Stimulated activated CD8-positive, alpha-beta memory T cell treated with anti-CD3 and anti-CD28 coated beads, Interleukin-7, amount 100 ng/mL, for 1 hour (primary cell): Measurements from ENCODE around the gene DNMT1.

ENCODE experiments used
- DNase-seq, 2 donors: peaks; one replicate each; pipeline ENCODE4 v3.0.0-alpha.2; 2020; ENCODE audit warnings: low read depth in 2 of 2

The DNMT1 gene

GRCh38 chr19:10141479-10141878 is 53.3 kb downstream of the DNMT1 start:
- DNase-seq: no peak

GRCh38 chr19:10139952-10140351 is 54.8 kb downstream of the DNMT1 start:
- no peak for DNase-seq

DNA sequence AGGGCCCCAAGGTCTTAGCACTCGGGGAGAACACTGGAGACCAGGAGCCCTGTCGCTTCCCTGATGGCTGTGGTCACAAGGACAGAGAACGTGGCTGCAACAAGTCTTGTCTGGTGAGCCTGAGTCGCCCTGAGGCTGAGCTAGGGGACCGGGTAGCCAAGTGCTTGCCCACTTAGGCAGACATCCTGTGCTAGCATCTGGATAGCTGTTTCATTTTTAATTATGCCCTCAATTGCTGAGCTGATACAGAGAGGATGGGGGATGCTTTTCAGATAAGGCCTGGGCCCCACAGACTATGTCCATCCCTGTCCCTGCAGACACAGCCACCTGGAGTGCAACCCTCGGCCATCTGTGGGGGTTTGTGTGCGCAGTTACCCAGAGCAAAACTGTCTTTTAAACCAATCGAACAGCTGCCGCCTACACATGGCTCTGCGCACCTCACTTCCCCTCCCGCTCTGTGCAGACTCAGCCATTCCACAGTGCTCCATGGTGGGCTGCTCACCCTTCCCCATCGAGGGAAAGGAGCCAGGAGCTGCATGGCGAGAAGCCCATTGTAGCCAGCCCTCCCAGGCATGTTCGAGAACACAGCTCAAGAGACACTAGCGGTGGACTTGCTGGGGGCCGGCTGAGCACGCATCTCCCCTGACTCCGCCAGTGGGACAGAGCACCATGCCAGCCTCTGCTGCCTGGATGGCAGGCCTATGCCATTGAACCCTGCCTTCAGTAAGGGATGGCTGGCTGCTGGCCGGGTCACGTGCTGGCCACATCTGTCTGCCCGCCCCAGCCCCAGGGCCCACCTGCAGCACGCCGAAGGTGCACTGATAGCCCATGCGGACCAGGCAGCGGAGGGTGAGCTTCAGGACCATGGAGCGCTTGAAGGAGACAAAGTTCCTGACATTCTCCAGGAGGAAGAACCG is 55.6 kb downstream of the DNMT1 start:
- no peak for DNase-seq

DNA sequence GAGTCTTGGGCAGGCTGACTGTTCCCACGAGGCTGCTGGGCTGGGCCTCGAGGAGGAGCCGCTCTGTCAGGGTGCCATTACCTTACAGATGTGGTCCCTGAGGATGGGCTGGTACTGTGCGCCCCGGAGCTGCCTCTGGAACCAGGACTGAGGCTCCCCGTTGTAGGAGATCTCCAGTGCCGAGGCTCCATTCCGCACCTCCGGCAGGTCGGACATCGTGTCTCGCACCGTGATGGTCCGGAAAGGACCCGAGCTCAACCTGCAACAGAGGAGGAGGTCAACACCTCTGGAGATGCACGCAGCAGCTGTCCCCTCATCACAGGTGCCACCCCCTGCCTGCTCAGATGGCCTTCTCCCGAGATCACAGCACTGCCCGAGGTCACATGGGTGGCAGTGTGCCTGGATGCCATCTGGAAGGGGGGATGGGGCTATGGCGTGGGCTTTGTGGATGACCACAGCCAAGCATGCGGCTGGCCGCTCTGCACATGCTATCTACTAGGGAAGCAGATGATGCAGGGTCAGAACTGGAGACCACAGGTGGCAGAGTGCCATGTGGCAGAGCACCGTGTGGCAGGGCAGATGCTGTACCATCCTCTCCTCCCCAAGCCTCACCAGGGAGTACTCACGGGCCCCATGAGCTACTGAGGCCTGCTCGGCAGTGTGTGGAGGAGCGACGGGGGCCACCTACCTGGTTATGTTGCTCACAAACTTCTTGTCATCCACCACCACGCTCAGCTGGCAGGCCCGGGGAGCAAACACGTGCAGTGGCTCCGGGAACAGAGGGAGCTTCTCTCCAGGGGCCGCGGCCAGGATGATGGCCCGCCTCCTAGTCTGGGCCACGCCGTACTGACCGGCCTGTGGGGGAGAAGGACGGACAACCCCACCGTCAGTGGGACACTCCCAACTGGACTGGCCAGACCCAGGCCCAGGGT is 56.7 kb downstream of the DNMT1 start:
- no peak for DNase-seq

- no peak for DNase-seq
Observed at GRCh38 chr19:10136936-10137335, 57.8 kb downstream of the DNMT1 start.

- no peak for DNase-seq
Observed at GRCh38 chr19:10135551-10136334, 59.0 kb downstream of the DNMT1 start.

GRCh38 chr19:10134040-10134439 is 60.7 kb downstream of the DNMT1 start:
- no peak for DNase-seq

DNA sequence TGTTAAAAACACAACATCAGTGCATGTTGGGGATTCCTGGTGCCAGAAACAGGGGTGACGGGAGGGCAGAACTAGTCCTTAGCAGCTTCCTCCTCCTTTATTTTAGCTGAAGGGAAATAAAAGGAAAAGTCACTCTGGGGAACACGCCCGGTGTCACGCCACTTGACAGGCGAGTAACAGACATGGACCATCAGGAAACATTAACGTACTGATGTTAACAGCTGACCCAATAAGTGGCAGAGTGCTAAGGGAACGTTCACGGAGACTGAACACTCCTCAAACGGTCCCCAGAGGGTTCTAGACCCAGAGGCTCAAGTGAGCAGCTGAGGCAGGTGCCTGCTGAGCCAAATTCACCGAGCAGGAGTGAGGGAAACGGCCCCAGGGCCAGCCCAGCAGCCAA is 61.2 kb downstream of the DNMT1 start:
- DNase-seq: no peak

DNA sequence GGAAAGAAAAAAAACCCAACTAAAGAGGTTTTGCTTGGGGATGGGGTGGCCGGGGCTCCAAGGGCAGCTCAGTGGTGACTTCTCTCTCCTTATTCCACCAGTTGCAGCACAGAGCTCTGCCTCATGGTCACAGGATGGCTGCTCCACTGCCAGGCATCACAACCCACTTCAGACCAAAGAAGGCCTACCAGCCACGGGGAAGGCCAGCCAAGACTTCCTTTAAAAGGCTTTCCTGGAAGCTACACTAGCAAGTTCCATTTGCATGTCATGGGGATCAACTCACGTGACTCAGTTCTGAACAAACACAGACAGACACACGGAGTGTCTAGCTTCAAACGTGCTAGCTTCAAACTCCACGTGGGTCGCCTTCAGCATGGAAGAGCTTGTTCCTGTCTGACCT is 61.8 kb downstream of the DNMT1 start:
- no peak for DNase-seq

GRCh38 chr19:10126213-10126639 is 68.5 kb downstream of the DNMT1 start:
- no peak for DNase-seq

GRCh38 chr19:10124429-10124828 is 70.3 kb downstream of the DNMT1 start:
- DNase-seq: no peak

DNA sequence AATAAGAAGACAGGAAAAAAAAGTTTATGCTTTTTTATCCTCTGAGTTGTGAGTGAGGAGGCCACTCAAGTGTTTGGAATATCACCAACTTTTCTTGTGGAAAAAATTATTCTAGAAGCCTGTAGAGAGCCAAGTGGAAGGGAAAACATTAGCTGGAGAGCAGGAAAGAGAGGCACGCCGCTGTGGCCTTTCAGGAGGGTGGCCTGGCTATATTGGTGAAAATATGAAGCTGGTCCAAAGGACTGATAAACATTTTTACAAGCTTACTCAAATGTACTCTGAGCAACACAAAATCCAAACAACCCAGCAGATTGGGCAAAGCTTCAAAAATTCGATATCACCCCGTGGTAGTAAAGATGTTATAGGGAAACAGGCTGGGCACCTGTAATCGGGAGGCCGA is 72.7 kb downstream of the DNMT1 start:
- DNase-seq: no peak

- DNase-seq: no peak
Observed at GRCh38 chr19:10120538-10121189, 74.1 kb downstream of the DNMT1 start.

- no peak for DNase-seq
Observed at GRCh38 chr19:10118960-10119359, 75.8 kb downstream of the DNMT1 start.

GRCh38 chr19:10116866-10117616 is 77.7 kb downstream of the DNMT1 start:
- no peak for DNase-seq

DNA sequence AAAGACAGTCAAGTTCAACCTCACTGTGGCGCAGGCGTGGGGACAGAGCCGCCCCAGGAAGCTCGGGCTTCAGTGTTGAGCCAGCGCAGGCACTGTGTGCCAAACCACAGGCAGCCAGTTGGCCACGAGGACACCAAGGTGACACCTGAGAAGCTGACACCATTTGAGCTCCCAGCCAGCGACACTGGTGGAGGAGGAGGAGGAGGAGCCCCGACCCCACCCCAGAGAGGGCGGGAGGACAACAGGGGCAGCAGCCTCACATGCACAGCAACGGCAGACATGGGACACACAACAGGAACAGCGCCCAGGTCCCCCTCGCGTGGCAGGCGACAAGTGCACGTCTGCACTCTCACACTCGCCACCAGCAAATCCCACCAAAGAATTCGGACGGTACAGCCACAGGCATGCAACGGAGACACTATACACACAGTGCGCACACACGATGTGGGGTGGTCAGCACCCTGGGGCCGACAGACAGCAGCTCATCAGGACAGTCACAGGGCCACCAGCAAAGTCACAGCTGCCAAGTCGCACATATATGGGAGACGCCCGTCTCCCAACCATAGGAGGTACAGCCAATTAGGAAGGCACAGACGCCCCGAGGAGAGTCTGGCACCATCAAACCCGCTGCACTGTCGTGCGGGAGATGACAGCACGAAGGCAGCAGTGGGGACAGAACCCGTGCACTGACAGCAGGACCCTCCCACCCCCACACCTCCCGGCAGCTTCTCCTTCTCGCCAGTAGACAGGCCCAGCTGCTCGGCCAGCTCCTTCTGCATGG is 78.5 kb downstream of the DNMT1 start:
- no peak for DNase-seq

DNA sequence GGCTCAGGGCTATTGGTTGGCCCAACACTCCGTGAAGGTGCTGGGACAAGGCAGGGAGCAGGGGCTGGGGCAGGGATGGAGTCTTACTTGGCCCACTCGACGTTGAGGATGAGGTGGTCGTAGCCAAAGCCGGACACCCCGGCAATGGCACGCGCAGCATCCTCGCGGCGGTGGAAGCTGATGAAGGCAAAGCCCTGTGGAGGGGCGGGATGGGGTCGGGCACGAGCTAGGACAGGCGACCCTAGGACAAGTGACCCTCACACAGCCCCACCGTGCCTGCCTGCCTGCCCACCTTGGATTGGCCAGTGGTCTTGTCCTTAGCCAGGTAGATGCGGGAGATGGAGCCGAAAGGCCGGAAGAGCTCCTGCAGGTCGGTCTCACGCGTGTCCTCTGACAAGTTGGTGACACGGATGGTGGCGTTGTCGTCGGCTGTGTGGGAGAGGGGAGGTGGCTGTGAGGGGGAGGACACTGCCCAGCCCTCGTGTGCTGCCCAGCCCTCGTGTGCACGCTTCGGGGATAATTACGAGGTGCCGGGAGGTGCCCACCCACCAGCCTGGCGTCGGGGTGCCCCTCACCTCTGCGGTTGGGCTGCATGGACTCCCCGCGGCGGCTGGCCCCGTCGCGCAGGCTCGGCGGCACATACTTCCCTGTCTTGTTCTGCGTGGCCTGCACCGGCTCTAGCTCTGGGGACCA is 79.2 kb downstream of the DNMT1 start:
- DNase-seq: no peak

DNA sequence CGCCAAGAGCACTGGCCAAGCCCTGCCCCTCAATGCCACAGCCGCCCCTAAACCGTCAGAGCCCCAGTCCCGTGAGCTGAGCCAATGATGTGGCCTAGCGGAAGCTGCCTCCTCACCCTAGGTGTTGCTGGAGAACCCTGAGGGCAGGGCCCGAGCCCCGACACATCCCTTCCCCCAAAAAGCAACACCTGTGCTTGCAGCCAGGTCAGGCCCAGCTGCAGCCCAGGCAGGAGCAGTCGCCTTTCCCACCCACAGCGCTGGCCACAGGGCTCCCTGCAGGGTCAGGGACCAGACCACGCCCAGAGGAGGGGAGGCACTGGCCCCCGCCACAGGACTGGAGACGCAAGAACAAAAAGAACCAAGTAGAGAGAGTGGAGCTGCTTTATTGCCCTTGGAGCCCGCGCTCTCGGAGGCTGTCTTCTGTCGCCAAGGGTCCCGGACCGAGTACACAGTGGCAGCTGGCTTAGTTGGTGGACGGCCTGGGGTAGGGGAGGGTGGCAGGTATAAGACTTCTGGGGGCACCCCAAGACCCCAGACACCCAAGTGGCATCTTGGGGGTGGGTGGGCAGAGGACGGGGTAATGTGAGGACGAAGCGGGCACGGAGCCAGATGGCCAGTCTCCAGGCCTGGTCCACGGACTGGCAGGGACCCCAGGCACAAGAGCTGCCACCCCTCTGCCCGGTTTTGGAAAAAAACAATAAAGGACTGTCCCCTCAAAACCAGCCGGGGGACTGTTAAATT is 79.9 kb downstream of the DNMT1 start:
- DNase-seq: no peak
